Stimulated activated CD4-positive, alpha-beta T cell treated with anti-CD3 and anti-CD28 coated beads, Interleukin-4, amount 100 ng/mL, for 24 hours (primary cell): ENCODE results near the gene ST6GALNAC4.

Source experiments
- DNase-seq: peaks from one replicate; pipeline ENCODE4 v3.0.0-alpha.2; 2020

The ST6GALNAC4 gene

DNA sequence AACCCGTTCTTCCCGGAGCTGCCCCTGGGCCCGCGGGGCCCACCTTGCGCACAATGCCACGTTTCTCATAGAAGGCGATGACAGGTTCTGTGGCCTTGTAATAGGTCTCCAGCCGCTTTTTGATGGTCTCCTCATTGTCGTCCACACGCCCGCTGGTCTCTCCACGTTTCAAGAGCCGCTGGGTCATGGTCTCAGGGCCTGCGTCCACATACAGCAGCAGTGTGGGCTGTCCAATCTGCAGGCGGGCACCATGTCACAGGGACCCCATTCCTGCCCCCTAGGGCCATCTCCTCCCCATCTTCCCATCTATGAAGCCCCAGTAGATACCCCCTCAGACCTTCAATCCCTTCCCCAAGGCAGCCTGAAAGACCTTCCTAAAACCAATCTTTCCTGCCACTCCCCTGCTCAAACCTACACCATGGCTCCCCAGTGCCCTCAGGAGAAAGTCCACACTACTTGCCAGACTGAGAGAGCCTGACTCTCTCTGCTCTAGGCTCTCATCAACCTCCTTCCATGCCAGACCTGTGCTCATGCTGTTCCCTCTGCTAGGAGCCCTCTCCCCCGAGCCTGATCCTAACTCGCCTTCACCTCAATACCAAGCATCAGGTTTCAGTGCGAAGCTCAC is 48.5 kb downstream of the ST6GALNAC4 start:
- no peak for DNase-seq

DNA sequence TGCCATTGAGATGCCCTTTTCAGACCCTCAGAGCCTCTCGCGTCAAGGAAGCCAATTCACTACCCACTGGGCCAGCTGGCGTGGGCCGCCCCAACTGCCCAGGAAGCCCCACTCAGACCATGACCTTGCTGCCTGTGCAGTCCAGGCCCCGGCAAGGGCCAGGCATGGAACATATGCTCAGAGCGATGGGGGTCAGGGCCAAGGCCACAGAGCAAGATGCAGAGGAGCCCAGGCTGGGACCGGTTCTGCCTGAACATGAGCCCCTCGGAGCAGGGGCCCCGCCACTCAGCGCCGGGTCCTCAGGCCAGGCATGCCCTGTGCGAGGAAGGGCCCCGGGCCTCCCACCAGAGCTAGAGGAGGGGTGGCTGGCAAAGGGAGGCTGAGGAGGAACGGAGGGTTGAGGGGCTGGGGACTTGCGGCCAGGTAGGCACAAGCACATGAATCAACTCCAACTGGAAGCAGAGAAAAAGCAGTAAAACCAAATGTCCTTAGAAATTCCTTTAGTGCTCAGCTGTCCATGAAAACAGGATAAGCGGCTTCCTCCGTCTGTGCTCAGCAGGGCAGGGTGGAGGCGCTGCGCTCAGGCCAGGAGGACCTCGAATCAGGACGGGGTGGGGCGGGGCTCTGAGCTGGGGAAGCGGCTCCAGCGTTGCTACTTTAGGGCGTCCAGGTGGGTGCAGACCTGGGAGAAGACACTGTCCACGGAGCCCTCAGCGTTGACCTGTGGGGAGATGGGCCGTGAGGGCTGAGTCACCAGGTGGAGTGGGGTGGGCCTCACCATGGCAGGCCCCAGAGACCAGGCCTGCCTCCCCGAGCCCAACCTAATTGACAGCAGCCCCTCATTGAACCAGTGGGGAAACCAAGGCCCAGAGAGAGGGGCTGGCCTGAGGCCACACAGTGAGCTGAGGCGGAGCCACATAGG is 49.2 kb downstream of the ST6GALNAC4 start:
- no peak for DNase-seq

DNA sequence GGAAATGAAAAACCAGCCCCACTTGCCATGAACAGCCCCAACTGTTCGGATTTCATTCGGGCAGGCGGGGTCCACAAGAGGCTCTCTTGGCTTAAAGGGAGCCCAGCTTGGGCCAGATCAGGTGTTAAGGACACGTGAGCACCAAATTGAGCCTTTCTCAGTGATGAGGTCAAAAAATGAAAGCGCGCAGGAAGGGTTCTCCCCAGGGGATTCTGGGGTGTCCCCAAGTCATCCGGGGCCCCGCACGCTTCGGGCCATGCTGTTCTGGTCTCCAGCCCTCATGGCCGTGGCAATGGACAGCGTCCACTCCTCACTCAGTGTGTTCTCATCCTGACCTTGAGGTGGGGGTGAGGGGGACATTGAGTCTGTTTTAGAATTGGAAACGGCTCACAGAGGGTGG is 50.3 kb downstream of the ST6GALNAC4 start:
- no peak for DNase-seq

DNA sequence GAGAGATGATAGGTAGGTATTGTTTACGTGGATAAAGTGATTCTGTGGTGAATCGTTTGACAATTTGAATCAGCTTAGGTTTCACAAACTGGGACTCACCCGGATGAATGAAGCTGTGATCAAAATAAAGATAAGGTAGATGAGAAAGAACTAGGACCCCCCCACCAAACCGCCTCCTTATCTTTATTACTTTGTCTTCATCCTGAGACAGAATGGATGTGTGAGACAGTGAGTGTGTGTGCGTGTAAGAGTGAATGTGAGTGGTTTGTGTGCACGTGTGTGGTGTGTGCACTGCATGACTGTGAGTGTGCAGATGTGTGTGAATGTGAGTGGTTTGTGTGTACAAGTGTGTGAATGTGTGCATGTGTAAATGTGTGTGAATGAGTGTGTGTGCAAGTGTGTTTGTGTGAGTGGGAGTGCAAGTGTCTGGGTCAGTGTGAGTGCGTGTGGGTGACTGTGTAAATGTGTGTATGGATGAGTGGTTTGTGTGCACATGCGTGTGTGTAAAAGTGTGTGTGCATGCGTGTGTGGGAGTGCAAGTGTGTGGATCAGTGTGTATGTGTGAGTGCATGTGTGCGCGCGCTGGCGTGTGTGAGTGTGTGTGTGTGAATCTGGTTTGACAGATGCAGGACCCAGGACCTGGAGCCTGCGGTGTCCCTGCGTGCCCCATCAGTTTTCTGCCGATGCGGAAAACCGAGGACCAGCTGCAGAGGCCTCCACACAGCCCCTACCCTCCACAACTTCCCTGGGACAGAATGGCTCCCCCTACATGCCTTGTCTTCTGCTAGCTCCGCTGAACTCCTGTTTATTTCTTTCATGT is 51.0 kb downstream of the ST6GALNAC4 start:
- peak; percentile 45 for DNase-seq

DNA sequence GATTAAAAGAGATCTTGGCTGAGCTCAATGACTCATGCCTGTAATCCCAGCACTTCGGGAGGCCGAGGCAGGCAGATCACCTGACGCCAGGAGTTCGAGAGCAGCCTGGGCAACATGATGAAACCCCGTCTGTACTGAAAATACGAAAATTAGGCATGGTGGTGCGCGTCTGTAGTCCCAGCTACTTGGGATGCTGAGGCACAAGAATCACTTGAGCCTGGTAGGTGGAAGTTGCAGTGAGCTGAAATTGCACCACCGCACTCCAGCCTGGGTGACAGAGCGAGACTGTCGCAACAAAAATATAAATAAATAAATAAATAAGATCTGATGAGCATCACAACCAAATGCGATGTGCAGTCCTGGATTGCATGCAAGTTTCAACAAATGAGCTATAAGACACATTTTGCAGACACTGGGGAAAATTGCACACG is 53.6 kb downstream of the ST6GALNAC4 start:
- no peak for DNase-seq

DNA sequence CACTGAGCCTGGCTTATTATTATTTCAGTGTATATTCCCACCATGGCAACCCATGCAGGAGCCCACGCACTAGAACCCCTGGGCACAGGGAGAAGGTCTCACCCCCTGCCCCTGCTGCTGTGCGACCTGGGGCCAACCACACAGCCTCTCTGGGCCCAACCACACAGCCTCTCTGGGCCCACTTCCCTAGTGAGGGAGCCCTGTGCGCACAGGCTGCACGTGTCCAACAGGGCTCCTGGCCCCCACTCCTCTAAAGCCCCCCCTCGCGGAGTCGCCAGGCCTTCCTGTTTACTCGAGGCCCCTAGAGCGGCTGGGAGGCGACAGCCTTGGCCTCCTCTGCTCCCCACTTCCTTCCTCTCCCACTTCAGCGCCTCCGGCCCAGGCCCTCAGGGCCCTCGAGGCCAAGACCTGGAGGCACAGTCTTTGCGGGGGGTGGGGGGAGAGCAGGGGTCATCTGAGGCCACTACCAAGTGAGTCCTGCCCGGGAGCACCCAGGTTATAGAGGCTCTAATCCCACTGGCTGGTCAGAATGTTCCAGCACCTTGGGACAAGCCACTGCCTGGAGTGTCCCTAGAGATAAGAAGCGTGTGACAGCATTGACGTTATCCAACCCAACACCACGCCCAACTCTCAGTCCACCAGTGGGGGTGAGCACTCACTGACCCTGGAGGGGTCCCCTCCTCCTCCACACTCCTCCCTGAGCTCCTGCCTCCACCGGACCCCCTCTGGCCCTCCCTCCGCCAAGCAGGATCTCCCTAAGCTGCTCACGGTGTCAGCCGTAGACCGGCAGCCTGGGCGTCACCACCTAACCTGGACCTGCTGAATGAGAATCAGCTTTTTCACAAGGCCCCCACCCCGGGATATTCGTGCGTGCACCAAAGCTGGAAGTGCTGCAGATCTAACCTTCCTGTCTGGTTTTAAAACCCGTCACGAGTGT is 54.5 kb downstream of the ST6GALNAC4 start:
- DNase-seq, result peak; percentile 25

DNA sequence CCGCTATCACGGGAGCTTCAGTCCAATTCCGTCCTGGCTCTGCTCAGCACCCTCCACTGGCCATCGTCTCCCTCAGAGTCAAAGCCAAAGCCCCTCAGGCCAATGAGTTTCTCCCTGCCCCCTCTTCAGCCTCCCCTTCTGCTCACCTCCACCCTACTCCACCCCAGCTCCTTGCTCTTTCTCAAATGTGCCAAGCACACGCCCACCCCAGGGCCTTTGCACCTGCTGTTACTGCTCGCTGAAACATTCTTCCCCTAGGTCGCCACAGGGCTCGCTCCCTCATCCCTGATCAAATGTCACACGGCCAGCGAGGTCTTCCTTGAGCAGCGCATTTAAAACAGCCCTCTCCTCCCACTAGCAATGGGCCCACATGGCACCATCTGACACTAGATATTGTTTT is 56.1 kb downstream of the ST6GALNAC4 start:
- DNase-seq, result no peak

DNA sequence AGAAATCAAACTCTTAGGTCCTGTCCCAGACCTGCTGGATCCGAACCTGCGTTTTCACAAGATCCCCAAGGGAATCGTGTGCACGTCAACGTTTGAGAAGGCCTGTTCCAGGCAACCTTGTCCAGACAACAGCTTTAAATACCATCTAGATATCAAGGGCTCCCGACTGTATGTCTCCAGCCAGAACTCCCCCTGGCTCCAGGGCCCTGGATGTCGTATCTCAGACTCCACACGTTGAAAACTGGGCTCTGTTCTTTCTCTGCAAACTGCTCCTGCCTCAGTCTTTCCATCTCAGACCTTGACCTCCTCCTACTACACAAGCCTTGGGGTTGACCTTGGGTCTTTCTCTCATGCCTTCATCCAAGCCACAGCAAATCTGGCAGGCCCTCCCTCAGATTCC is 56.6 kb downstream of the ST6GALNAC4 start:
- no peak for DNase-seq

DNA sequence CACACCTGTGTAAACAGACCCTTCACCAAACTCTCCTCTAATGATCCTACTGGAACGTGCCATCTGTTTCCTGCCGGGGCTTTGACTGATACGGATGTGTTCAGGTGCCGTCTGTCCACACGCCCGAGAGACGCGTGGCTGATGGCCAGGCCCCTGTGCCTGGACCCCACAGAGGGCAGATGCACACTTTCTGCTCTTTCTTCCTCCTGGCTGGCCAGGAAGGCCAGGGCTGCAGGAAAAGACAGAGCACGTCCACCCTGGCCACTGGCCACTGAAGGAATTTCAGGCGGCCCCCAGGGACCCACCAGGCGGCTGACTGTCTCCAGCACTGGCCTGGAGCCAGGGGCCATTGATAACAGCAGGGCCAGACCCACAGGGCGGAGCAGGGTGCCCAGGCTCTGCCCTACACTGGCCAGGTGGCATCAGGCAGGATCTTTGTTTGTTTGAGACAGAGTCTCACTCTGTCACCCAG is 58.8 kb downstream of the ST6GALNAC4 start:
- no peak for DNase-seq
